HCT116 (cell line): ENCODE data around the gene GBP5.

ENCODE experiments used
- EZH2 ChIP-seq: fragments of 200-600 bp; sonication (generic); IDR thresholded peaks from 2 replicates; pipeline ENCODE4 v1.6.1; 2017; ENCODE audit warnings: antibody characterized with exemption, mixed run types
- EZH2phosphoT487 ChIP-seq: fragments of 200-600 bp; IDR thresholded peaks from 2 replicates; pipeline ENCODE4 v1.6.1; 2018; ENCODE audit warnings: antibody characterized with exemption, borderline replicate concordance
- JUND ChIP-seq: IDR thresholded peaks from 2 replicates; pipeline ENCODE4 v1.6.1; 2012
- POLR2AphosphoS5 ChIP-seq: IDR thresholded peaks from 2 replicates; pipeline ENCODE4 v1.6.1; 2011; ENCODE audit warnings: mild to moderate bottlenecking, low read depth, low read length, moderate library complexity
- TCF7L2 ChIP-seq: IDR thresholded peaks from 2 replicates; pipeline ENCODE4 v1.7.0; 2011; ENCODE audit warnings: borderline replicate concordance, inconsistent platforms; ENCODE audit not compliant: insufficient read depth, insufficient read length; ENCODE audit errors: extremely low read depth
- YY1 ChIP-seq: IDR thresholded peaks from 2 replicates; pipeline ENCODE4 v1.6.1; 2011; ENCODE audit warnings: low read length, low read depth, moderate library complexity, mild to moderate bottlenecking; ENCODE audit not compliant: insufficient replicate concordance; ENCODE audit errors: extremely low read depth
- ZBTB33 ChIP-seq: IDR thresholded peaks from 2 replicates; pipeline ENCODE4 v1.6.1; 2011; ENCODE audit warnings: mild to moderate bottlenecking, low read length, moderate library complexity; ENCODE audit not compliant: insufficient replicate concordance; ENCODE audit errors: extremely low read depth
- TF ChIP-seq, protein P1 (sequence below), 3 experiments: fragments of 200-600 bp in 1 of 3; sonication (generic) in 1 of 3; IDR thresholded peaks in 2 of 3; conservative IDR thresholded peaks in 1 of 3; 2 replicates each; pipeline ENCODE4 v1.5.1; 2012 to 2017; ENCODE audit warnings: low read depth in 2 of 3, low read length in 2 of 3, antibody characterized with exemption in 1 of 3, borderline replicate concordance in 1 of 3, control low read depth in 1 of 3, mild to moderate bottlenecking in 1 of 3, mixed read lengths in 1 of 3, mixed run types in 1 of 3, moderate library complexity in 1 of 3; ENCODE audit not compliant: insufficient read depth in 1 of 3
- TF ChIP-seq, protein P2 (sequence below): IDR thresholded peaks from 2 replicates; pipeline ENCODE4 v1.6.1; 2012; ENCODE audit warnings: low read depth

GRCh38 chr1:89309828-89310227 is 37.2 kb upstream of the GBP5 start:
- TF ChIP-seq YY1 (no peak), EZH2 (no peak), POLR2AphosphoS5 (no peak), JUND (no peak), EZH2phosphoT487 (no peak), TCF7L2 (no peak), ZBTB33 (no peak)
- TF ChIP-seq, protein P1, sequence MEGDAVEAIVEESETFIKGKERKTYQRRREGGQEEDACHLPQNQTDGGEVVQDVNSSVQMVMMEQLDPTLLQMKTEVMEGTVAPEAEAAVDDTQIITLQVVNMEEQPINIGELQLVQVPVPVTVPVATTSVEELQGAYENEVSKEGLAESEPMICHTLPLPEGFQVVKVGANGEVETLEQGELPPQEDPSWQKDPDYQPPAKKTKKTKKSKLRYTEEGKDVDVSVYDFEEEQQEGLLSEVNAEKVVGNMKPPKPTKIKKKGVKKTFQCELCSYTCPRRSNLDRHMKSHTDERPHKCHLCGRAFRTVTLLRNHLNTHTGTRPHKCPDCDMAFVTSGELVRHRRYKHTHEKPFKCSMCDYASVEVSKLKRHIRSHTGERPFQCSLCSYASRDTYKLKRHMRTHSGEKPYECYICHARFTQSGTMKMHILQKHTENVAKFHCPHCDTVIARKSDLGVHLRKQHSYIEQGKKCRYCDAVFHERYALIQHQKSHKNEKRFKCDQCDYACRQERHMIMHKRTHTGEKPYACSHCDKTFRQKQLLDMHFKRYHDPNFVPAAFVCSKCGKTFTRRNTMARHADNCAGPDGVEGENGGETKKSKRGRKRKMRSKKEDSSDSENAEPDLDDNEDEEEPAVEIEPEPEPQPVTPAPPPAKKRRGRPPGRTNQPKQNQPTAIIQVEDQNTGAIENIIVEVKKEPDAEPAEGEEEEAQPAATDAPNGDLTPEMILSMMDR (IDR thresholded peaks at IDR 0.05 in 2 of 3, conservative IDR thresholded peaks at IDR 0.05 in 1 of 3; ENCODE audit: borderline replicate concordance in 1 of 3, insufficient read depth in 1 of 3, low read depth in 2 of 3, low read length in 2 of 3): no peak
- TF ChIP-seq, protein P2, sequence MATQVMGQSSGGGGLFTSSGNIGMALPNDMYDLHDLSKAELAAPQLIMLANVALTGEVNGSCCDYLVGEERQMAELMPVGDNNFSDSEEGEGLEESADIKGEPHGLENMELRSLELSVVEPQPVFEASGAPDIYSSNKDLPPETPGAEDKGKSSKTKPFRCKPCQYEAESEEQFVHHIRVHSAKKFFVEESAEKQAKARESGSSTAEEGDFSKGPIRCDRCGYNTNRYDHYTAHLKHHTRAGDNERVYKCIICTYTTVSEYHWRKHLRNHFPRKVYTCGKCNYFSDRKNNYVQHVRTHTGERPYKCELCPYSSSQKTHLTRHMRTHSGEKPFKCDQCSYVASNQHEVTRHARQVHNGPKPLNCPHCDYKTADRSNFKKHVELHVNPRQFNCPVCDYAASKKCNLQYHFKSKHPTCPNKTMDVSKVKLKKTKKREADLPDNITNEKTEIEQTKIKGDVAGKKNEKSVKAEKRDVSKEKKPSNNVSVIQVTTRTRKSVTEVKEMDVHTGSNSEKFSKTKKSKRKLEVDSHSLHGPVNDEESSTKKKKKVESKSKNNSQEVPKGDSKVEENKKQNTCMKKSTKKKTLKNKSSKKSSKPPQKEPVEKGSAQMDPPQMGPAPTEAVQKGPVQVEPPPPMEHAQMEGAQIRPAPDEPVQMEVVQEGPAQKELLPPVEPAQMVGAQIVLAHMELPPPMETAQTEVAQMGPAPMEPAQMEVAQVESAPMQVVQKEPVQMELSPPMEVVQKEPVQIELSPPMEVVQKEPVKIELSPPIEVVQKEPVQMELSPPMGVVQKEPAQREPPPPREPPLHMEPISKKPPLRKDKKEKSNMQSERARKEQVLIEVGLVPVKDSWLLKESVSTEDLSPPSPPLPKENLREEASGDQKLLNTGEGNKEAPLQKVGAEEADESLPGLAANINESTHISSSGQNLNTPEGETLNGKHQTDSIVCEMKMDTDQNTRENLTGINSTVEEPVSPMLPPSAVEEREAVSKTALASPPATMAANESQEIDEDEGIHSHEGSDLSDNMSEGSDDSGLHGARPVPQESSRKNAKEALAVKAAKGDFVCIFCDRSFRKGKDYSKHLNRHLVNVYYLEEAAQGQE: no peak
